Naive thymus-derived CD4-positive, alpha-beta T cell (primary cell): ENCODE measurements around the gene OR10G8. TPM values are rescaled to one million over a fixed set of nuclear protein-coding genes. Genes with fewer than 3 reads are reported as not detected.
"Not testable (repeated sequence)": the region's sequence is repeated elsewhere in the genome, so short reads cannot be mapped to it uniquely, and the experiment has no call there.

ENCODE experiments used
- ATAC-seq: fragments of 150-1000 bp; cut with Tn5 transposase; 2 replicates; pipeline ENCODE4 v1.10.0; 2021; ENCODE audit warnings: mild to moderate bottlenecking, moderate library complexity
- CTCF ChIA-PET: fragments of 350-600 bp; sonication (Branson Sonifier 250); formaldehyde crosslinking; loops from one replicate; lab custom pipeline; 2021; ENCODE audit warnings: antibody characterized with exemption; lab: Charles Lee
- POLR2A ChIA-PET: fragments of 350-600 bp; sonication (Branson Sonifier 250); formaldehyde crosslinking; loops from one replicate; lab custom pipeline; 2021; ENCODE audit warnings: antibody characterized with exemption, inconsistent platforms; lab: Charles Lee
- DNase-seq, 9 donors: peaks; one replicate each; pipeline versions ENCODE4 v3.0.0 to v3.0.0-alpha.2; 2020 to 2022; ENCODE audit warnings: mixed read lengths in 1 of 9
- H3K27ac ChIP-seq: one replicate; pipeline ENCODE4 v1.7.0; 2013; ENCODE audit warnings: mild to moderate bottlenecking, low read depth, low read length, moderate library complexity
- H3K27me3 ChIP-seq, 2 donors: one replicate each; pipeline ENCODE4 v1.7.0; 2013; ENCODE audit warnings: low read length in 2 of 2, mild to moderate bottlenecking in 2 of 2, moderate library complexity in 2 of 2; ENCODE audit not compliant: control insufficient read depth in 2 of 2, insufficient read depth in 2 of 2
- H3K36me3 ChIP-seq, 3 experiments: 1 replicate in 2 of 3; 2 replicates in 1 of 3; pipeline ENCODE4 v1.7.0; 2013; ENCODE audit warnings: low read length in 3 of 3, mild to moderate bottlenecking in 3 of 3, moderate library complexity in 1 of 3; ENCODE audit not compliant: insufficient read depth in 3 of 3, control insufficient read depth in 2 of 3
- H3K4me1 ChIP-seq, 2 donors: one replicate each; pipeline ENCODE4 v1.7.0; 2013; ENCODE audit warnings: low read length in 2 of 2, mild to moderate bottlenecking in 2 of 2, moderate library complexity in 1 of 2; ENCODE audit not compliant: control insufficient read depth in 2 of 2, insufficient read depth in 2 of 2
- H3K4me3 ChIP-seq: 2 replicates; pipeline ENCODE4 v1.7.0; 2013; ENCODE audit warnings: mild to moderate bottlenecking, low read length
- H3K9me3 ChIP-seq, 3 experiments: 1 replicate in 2 of 3; 2 replicates in 1 of 3; pipeline ENCODE4 v1.7.0; 2013; ENCODE audit warnings: low read length in 3 of 3; ENCODE audit not compliant: control insufficient read depth in 2 of 3
- H3K27ac Mint-ChIP-seq, 9 donors: one replicate each; pipeline ENCODE4 v1.8.0; 2020 to 2022; ENCODE audit warnings: mixed read lengths in 9 of 9, mild to moderate bottlenecking in 8 of 9, moderate library complexity in 5 of 9, inconsistent platforms in 2 of 9
- H3K27me3 Mint-ChIP-seq, 5 donors: one replicate each; pipeline ENCODE4 v1.8.0; 2021 to 2022; ENCODE audit warnings: mixed read lengths in 5 of 5, mild to moderate bottlenecking in 1 of 5
- H3K36me3 Mint-ChIP-seq, 5 donors: one replicate each; pipeline ENCODE4 v1.8.0; 2020 to 2022; ENCODE audit warnings: mixed read lengths in 5 of 5, mild to moderate bottlenecking in 3 of 5, inconsistent platforms in 1 of 5
- H3K4me1 Mint-ChIP-seq, 7 donors: one replicate each; pipeline ENCODE4 v1.8.0; 2020 to 2022; ENCODE audit warnings: mixed read lengths in 7 of 7, mild to moderate bottlenecking in 3 of 7, inconsistent platforms in 1 of 7
- H3K4me3 Mint-ChIP-seq, 10 donors: one replicate each; pipeline ENCODE4 v1.8.0; 2020 to 2022; ENCODE audit warnings: mild to moderate bottlenecking in 10 of 10, mixed read lengths in 10 of 10, moderate library complexity in 6 of 10, inconsistent platforms in 2 of 10
- H3K9me3 Mint-ChIP-seq, 11 donors: one replicate each; pipeline ENCODE4 v1.8.0; 2020 to 2022; ENCODE audit warnings: mixed read lengths in 11 of 11, mild to moderate bottlenecking in 4 of 11, inconsistent platforms in 1 of 11, moderate library complexity in 1 of 11
- intact Hi-C, 2 donors: fragments of 100-400 bp; cut with micrococcal nuclease; formaldehyde crosslinking; loops; one replicate each; pipeline ENCODE4 v1.15.1; 2023
- polyA plus RNA-seq, 2 donors: library from polyadenylated mRNA; unstranded; fragments of 300-500 nt; fragmentation: Illumina TruSeq; gene quantifications; one replicate each; pipeline ENCODE4 v1.2.3, GENCODE V29; 2021
- total RNA-seq, 6 experiments: library from RNA in 5 of 6; stranded (reverse) in 5 of 6; gene quantifications; 1 replicate in 5 of 6; 2 replicates in 1 of 6; pipeline ENCODE4 v1.2.3 and lab custom pipeline; 2021 to 2026

The OR10G8 gene, protein sequence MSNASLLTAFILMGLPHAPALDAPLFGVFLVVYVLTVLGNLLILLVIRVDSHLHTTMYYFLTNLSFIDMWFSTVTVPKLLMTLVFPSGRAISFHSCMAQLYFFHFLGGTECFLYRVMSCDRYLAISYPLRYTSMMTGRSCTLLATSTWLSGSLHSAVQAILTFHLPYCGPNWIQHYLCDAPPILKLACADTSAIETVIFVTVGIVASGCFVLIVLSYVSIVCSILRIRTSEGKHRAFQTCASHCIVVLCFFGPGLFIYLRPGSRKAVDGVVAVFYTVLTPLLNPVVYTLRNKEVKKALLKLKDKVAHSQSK
- total RNA-seq = not detected
- polyA plus RNA-seq = not detected
- total RNA-seq (lab: John Stamatoyannopoulos, UW) = not detected

GRCh38 chr11:124026498-124026897 lies at the start of gene OR10G8:
TSS of gene OR10G8 (plus strand) at chr11:124026798. CDS start at chr11:124029623, 2,825 bp downstream.
- ChIA-PET POLR2A (no interaction called here), CTCF (no interaction called here)
- Mint-ChIP-seq H3K27me3 (peaks cover 0 to 17% (median 4%) of the 10 kb centered on the region in 5 donors), H3K9me3 (peaks cover 0 to 6% (median 0%) of the 10 kb centered on the region in 11 donors), H3K27ac (no peak within 1 kb of the TSS), H3K4me1 (no peaks in the 10 kb centered on the region), H3K4me3 (no peak within 1 kb of the TSS), H3K36me3 (no peaks in the 10 kb centered on the region)
- H3K4me1 ChIP-seq = no peaks in the 10 kb centered on the region
- intact Hi-C loops = no loop called here
- no peaks in the 10 kb centered on the region for H3K9me3 ChIP-seq
- ATAC-seq (no peak), DNase-seq (no peak)
- no peaks in the 10 kb centered on the region for H3K27me3 ChIP-seq
- H3K36me3 ChIP-seq = no peaks in the 10 kb centered on the region
- no peak within 1 kb of the TSS for H3K27ac ChIP-seq
- no peak within 1 kb of the TSS for H3K4me3 ChIP-seq

- DNase-seq = no peak
- CTCF ChIA-PET = no interaction called here
- intact Hi-C loops = no loop called here
- H3K36me3 Mint-ChIP-seq = no peaks in the 10 kb centered on the region
- Histone ChIP-seq H3K36me3 (no peaks in the 10 kb centered on the region), H3K9me3 (no peaks in the 10 kb centered on the region), H3K27ac (no peak within 1 kb of the TSS), H3K4me3 (no peak within 1 kb of the TSS), H3K4me1 (no peaks in the 10 kb centered on the region), H3K27me3 (no peaks in the 10 kb centered on the region)
- H3K27ac Mint-ChIP-seq = no peak within 1 kb of the TSS
- H3K9me3 Mint-ChIP-seq = peaks cover 0 to 14% (median 8%) of the 10 kb centered on the region in 11 donors
- POLR2A ChIA-PET = no interaction called here
- ATAC-seq = no peak
- H3K27me3 Mint-ChIP-seq = peaks cover 0 to 14% (median 4%) of the 10 kb centered on the region in 5 donors
- H3K4me3 Mint-ChIP-seq = no peak within 1 kb of the TSS
- H3K4me1 Mint-ChIP-seq = peaks cover 0 to 6% (median 0%) of the 10 kb centered on the region in 7 donors
Observed at GRCh38 chr11:123977731-123978347, 48.8 kb upstream of the OR10G8 start, which contains the start of gene OR10S1. TSS of gene OR10S1 (minus strand) at chr11:123977781. CDS start at chr11:123977664, 117 bp downstream.

DNA sequence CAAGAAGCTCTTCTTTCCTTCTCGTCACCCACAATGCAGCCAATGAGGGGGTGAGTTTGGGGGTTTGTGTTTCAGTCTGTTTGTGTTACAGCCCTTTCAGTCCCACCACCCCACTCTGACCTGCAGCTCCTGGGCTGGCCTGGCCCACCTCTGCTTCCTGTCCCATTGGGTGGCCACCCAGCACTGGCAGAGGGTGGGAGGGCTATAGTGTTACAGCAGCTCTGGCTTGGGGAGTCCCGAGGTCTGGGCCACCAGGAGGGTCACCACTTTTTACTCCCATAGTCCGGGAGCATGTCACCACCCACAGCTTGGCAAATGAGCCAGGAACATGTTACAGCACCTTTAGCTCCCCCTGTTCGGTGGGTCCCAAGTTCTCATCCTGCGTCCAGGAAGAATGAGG lies 47.3 kb upstream of the OR10G8 start:
- Mint-ChIP-seq H3K4me3 (no peak overlapping the region), H3K9me3 (peaks cover 0 to 19% (median 12%) of the 10 kb centered on the region in 11 donors), H3K27me3 (peaks cover 0 to 10% (median 8%) of the 10 kb centered on the region in 5 donors), H3K4me1 (peaks cover 0 to 6% (median 0%) of the 10 kb centered on the region in 7 donors), H3K27ac (no peak overlapping the region), H3K36me3 (no peaks in the 10 kb centered on the region)
- Histone ChIP-seq H3K4me3 (no peak overlapping the region), H3K27ac (no peak overlapping the region), H3K4me1 (no peaks in the 10 kb centered on the region), H3K27me3 (no peaks in the 10 kb centered on the region), H3K36me3 (no peaks in the 10 kb centered on the region), H3K9me3 (no peaks in the 10 kb centered on the region)
- intact Hi-C loops = no loop called here
- POLR2A ChIA-PET = no interaction called here
- ATAC-seq (no peak), DNase-seq (no peak)
- CTCF ChIA-PET = no interaction called here

GRCh38 chr11:123995119-123995518 lies 31.5 kb upstream of the OR10G8 start, which contains the start of gene OR10G6:
TSS of gene OR10G6 (minus strand) at chr11:123995161. CDS start at chr11:123995161, 0 bp downstream.
- Histone ChIP-seq H3K9me3 (no peaks in the 10 kb centered on the region), H3K27me3 (peaks cover 0 to 2% of the 10 kb centered on the region in 2 donors), H3K4me1 (no peaks in the 10 kb centered on the region), H3K4me3 (no peak within 1 kb of the TSS), H3K36me3 (no peaks in the 10 kb centered on the region), H3K27ac (no peak within 1 kb of the TSS)
- no peak within 1 kb of the TSS for H3K4me3 Mint-ChIP-seq
- POLR2A ChIA-PET = no interaction called here
- DNase-seq (no peak), ATAC-seq (no peak)
- CTCF ChIA-PET = no interaction called here
- intact Hi-C loops = no loop called here
- H3K36me3 Mint-ChIP-seq = no peaks in the 10 kb centered on the region
- H3K27ac Mint-ChIP-seq = no peak within 1 kb of the TSS
- H3K9me3 Mint-ChIP-seq = peaks cover 0 to 2% (median 0%) of the 10 kb centered on the region in 11 donors
- no peaks in the 10 kb centered on the region for H3K4me1 Mint-ChIP-seq
- peaks cover 0 to 2% (median 0%) of the 10 kb centered on the region in 5 donors for H3K27me3 Mint-ChIP-seq

DNA sequence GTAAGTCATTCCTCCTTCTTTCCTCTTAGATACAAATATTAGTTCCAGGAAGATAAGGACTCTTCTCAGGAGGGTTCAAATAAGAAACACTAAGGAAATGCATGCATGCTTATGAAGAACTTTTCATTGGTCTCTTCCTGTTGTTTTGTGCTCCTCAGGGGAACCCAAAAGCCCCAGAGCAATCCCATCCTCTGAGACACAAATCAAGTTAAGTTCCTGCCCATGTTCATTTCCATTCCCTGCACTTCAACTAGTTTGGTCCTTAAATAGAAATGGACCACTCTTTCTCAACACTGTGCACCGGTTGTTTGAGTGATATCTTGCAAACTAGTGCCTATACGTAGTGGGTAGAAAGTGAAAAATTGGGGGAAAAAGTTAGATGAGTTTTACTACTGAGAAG lies 13.9 kb upstream of the OR10G8 start, which contains the start of gene OR10G4:
TSS of gene OR10G4 (plus strand) at position 301 of the 400 bp plus-strand sequence. CDS start 2,578 bp downstream, outside the sequence.
- H3K4me1 Mint-ChIP-seq = no peaks in the 10 kb centered on the region
- ChIA-PET POLR2A (no interaction called here), CTCF (no interaction called here)
- intact Hi-C loops = no loop called here
- peaks cover 0 to 2% (median 0%) of the 10 kb centered on the region in 11 donors for H3K9me3 Mint-ChIP-seq
- ATAC-seq (no peak), DNase-seq (no peak)
- Histone ChIP-seq H3K27me3 (no peaks in the 10 kb centered on the region), H3K9me3 (no peaks in the 10 kb centered on the region), H3K27ac (no peak within 1 kb of the TSS), H3K36me3 (no peaks in the 10 kb centered on the region), H3K4me3 (no peak within 1 kb of the TSS), H3K4me1 (no peaks in the 10 kb centered on the region)
- no peaks in the 10 kb centered on the region for H3K36me3 Mint-ChIP-seq
- H3K27ac Mint-ChIP-seq = no peak within 1 kb of the TSS
- H3K27me3 Mint-ChIP-seq = peaks cover 0 to 19% (median 10%) of the 10 kb centered on the region in 5 donors
- H3K4me3 Mint-ChIP-seq = no peak within 1 kb of the TSS

GRCh38 chr11:124015837-124016236 lies 10.8 kb upstream of the OR10G8 start:
- H3K4me1 Mint-ChIP-seq, POLR2A ChIA-PET, H3K9me3 Mint-ChIP-seq, H3K4me1 ChIP-seq, ATAC-seq, H3K27ac ChIP-seq, DNase-seq, H3K4me3 ChIP-seq, H3K27me3 ChIP-seq, H3K27ac Mint-ChIP-seq, H3K36me3 ChIP-seq, H3K36me3 Mint-ChIP-seq, intact Hi-C loops, CTCF ChIA-PET, H3K9me3 ChIP-seq, H3K4me3 Mint-ChIP-seq: not testable (repeated sequence)
- H3K27me3 Mint-ChIP-seq = peaks cover 0 to 12% (median 5%) of the 10 kb centered on the region in 5 donors
